Ascending aorta (tissue), 2 donors: Measurements from ENCODE around the gene MYO1F. TPM values are rescaled to one million over a fixed set of nuclear protein-coding genes. Genes with fewer than 3 reads are reported as not detected.
A peak's percentile ranks its signal among the peaks of the same experiment; 100 is the strongest.

Experiments
- DNase-seq, 2 donors: peaks; one replicate each; pipeline ENCODE4 v3.0.0-alpha.2; 2019; ENCODE audit warnings: low spot score in 2 of 2
- H3K27ac ChIP-seq, 2 donors: fragments of 200-600 bp; sonication (generic); one replicate each; pipeline ENCODE4 v1.5.1; 2016 to 2017; ENCODE audit warnings: mild to moderate bottlenecking in 1 of 2
- H3K27me3 ChIP-seq: fragments of 200-600 bp; sonication (generic); one replicate; pipeline ENCODE4 v1.5.1; 2017
- H3K36me3 ChIP-seq, 2 donors: fragments of 200-600 bp; sonication (generic); one replicate each; pipeline ENCODE4 v1.5.1; 2016
- H3K4me1 ChIP-seq, 2 donors: fragments of 200-600 bp; sonication (generic); one replicate each; pipeline ENCODE4 v1.5.1; 2016 to 2017; ENCODE audit warnings: mild to moderate bottlenecking in 1 of 2
- H3K4me3 ChIP-seq, 2 donors: fragments of 200-600 bp; sonication (generic); one replicate each; pipeline ENCODE4 v1.5.1; 2016 to 2017; ENCODE audit warnings: mild to moderate bottlenecking in 1 of 2
- H3K9me3 ChIP-seq, 2 donors: fragments of 200-600 bp; sonication (generic); one replicate each; pipeline ENCODE4 v1.5.1; 2016
- intact Hi-C: fragments of 100-400 bp; cut with DNase I; formaldehyde crosslinking; loops from one replicate; pipeline ENCODE4 v1.15.1; 2023
- total RNA-seq: library from RNA; depleted of rRNA; stranded (reverse); fragments of >200 nt; gene quantifications from one replicate; pipeline ENCODE4 v1.1.0, GENCODE V29; 2016
- TF ChIP-seq, protein P1 (sequence below), 3 experiments: fragments of 200-600 bp in 2 of 3; fragments of 450-650 bp in 1 of 3; sonication (generic) in 2 of 3; IDR thresholded peaks; one replicate each; pipeline ENCODE4 v1.5.1; 2016 to 2019; ENCODE audit warnings: antibody characterized with exemption in 3 of 3, mild to moderate bottlenecking in 1 of 3, moderate library complexity in 1 of 3

The MYO1F gene
- total RNA-seq, 1 donor from 2014 or later: 5.0 TPM

GRCh38 chr19:8592231-8593009, 15.2 kb upstream of the MYO1F start:
- H3K4me1 ChIP-seq: peaks cover 10 to 18% of the 10 kb centered on the region in 2 donors
- intact Hi-C loops: loop anchor here (1.0 to 10.0 kb wide), 3 partner anchors 18 to 1198 kb away; partner anchors contain the start of genes ADAMTS10, CTXN1 and SNAPC2
- peaks cover 40 to 46% of the 10 kb centered on the region in 2 donors for H3K36me3 ChIP-seq
- TF ChIP-seq, protein P1, sequence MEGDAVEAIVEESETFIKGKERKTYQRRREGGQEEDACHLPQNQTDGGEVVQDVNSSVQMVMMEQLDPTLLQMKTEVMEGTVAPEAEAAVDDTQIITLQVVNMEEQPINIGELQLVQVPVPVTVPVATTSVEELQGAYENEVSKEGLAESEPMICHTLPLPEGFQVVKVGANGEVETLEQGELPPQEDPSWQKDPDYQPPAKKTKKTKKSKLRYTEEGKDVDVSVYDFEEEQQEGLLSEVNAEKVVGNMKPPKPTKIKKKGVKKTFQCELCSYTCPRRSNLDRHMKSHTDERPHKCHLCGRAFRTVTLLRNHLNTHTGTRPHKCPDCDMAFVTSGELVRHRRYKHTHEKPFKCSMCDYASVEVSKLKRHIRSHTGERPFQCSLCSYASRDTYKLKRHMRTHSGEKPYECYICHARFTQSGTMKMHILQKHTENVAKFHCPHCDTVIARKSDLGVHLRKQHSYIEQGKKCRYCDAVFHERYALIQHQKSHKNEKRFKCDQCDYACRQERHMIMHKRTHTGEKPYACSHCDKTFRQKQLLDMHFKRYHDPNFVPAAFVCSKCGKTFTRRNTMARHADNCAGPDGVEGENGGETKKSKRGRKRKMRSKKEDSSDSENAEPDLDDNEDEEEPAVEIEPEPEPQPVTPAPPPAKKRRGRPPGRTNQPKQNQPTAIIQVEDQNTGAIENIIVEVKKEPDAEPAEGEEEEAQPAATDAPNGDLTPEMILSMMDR (IDR thresholded peaks at IDR 0.05): no peak
- H3K27ac ChIP-seq: peak overlapping the region; percentile 40 to 63
- no peaks in the 10 kb centered on the region for H3K9me3 ChIP-seq
- peak; percentile 95 to 99 for DNase-seq
- H3K4me3 ChIP-seq: peak overlapping the region; percentile 23 to 61
- H3K27me3 ChIP-seq: no peaks in the 10 kb centered on the region

GRCh38 chr19:8589177-8589714, 12.0 kb upstream of the MYO1F start:
- no peak overlapping the region for H3K4me3 ChIP-seq
- H3K4me1 ChIP-seq: peaks cover 10 to 18% of the 10 kb centered on the region in 2 donors
- no peak overlapping the region for H3K27ac ChIP-seq
- intact Hi-C loops: loop anchor here (10.0 kb wide), 1 partner anchor 234 kb away; no protein-coding TSS in a partner anchor
- H3K27me3 ChIP-seq: no peaks in the 10 kb centered on the region
- DNase-seq: no peak
- H3K9me3 ChIP-seq: no peaks in the 10 kb centered on the region
- TF ChIP-seq, protein P1 (IDR thresholded peaks at IDR 0.05): no peak
- peaks cover 49 to 57% of the 10 kb centered on the region in 2 donors for H3K36me3 ChIP-seq

GRCh38 chr19:8585894-8586750, 8.9 kb upstream of the MYO1F start:
- no peaks in the 10 kb centered on the region for H3K27me3 ChIP-seq
- H3K27ac ChIP-seq: no peak overlapping the region
- TF ChIP-seq, protein P1 (IDR thresholded peaks at IDR 0.05): peak in 2 of 3 experiments; percentile 18 to 45
- intact Hi-C loops: loop anchor here (10.0 kb wide), 1 partner anchor 231 kb away; no protein-coding TSS in a partner anchor
- H3K4me3 ChIP-seq: no peak overlapping the region
- H3K4me1 ChIP-seq: no peaks in the 10 kb centered on the region
- H3K9me3 ChIP-seq: no peaks in the 10 kb centered on the region
- peaks cover 62 to 70% of the 10 kb centered on the region in 2 donors for H3K36me3 ChIP-seq
- DNase-seq: no peak

DNA sequence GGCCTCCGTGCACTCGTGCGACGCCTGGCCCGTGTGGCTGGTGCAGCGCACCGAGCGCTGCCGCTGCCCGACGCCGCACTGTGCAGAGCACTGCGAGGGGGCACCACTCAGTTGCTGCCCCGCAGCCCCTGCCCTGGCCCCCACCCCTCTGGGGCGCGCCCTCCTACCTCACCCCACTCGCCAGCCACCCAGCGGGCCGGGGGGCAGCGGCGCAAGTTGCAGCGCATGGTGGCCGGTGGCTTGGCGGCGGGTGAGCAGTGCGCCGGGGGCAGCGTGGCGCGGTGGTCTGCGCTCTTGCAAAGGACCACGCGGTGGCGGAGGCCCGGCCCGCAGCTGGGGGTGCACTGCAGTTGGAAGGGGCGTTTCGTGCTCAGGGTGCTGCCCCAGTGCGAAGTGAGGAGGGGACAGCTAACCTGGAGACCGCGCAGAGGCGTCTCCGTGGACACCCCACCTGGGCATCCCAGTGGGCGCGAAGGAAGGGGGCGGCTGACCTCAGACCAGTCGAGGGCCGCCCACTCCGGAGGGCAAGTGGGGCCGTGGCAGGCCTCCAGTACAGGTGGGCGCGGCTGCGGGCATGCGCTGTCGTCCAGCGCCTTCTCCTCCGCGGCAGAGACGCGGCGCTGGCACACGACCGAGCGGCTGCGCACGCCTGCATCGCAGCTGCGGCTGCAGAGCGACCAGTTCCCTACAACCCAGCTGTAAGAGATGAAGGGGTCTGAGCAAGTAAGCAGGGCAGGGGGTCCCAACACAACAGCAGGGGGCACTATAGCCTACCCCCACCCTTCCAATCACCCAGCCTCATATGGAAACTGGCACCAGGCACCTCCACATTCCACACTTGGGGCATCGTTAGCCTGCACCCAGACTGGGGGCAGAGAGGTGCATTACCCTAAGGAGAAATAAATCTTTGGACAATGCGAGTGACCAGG, 8.0 kb upstream of the MYO1F start:
- Histone ChIP-seq H3K27ac (no peak overlapping the region), H3K36me3 (peaks cover 62 to 70% of the 10 kb centered on the region in 2 donors), H3K9me3 (no peaks in the 10 kb centered on the region), H3K27me3 (no peaks in the 10 kb centered on the region), H3K4me1 (no peaks in the 10 kb centered on the region), H3K4me3 (no peak overlapping the region)
- TF ChIP-seq, protein P1 (IDR thresholded peaks at IDR 0.05): no peak
- DNase-seq: no peak
- intact Hi-C loops: loop anchor here (10.0 kb wide), 1 partner anchor 230 kb away; no protein-coding TSS in a partner anchor
